Body of pancreas (tissue), 4 donors: ENCODE measurements around the gene CD46.

Source experiments
- CTCF ChIP-seq, 7 experiments: fragments of 450-650 bp in 4 of 7; fragments of 200-600 bp in 3 of 7; sonication (generic) in 3 of 7; IDR thresholded peaks; one replicate each; pipeline ENCODE4 v1.5.1; 2016 to 2019; ENCODE audit warnings: antibody characterized with exemption in 7 of 7
- POLR2A ChIP-seq, 3 donors: fragments of 450-650 bp; IDR thresholded peaks; one replicate each; pipeline ENCODE4 v1.6.1; 2016; ENCODE audit warnings: antibody characterized with exemption in 3 of 3, mild to moderate bottlenecking in 2 of 3

- TF ChIP-seq POLR2A (IDR thresholded peaks at IDR 0.05) (no peak), CTCF (IDR thresholded peaks at IDR 0.05) (no peak)
Observed at GRCh38 chr1:207791290-207791689, 39.4 kb downstream of the CD46 start.
